ENCODE data around the gene WDFY3. TPM values are rescaled to one million over a fixed set of nuclear protein-coding genes. Genes with fewer than 3 reads are reported as not detected.

The WDFY3 gene
- total RNA-seq, 1 experiment from 2014 or later, result 39.9 TPM

GRCh38 chr4:84690481-84690880 is 276.0 kb downstream of the WDFY3 start:
- BruUV-seq (replicated peaks), result no TSS peak
- CTCF ChIA-PET, result interaction anchor here (0.8 kb wide), 1 partner anchor 112 kb away, joined by 6 read pairs; no protein-coding TSS in a partner anchor
- Histone ChIP-seq H4K20me1 (ENCODE audit: insufficient read depth) (peaks cover 7% of the 10 kb centered on the region; the same call in 1 of the 2 replicates), H3K9me3 (ENCODE audit: control insufficient read depth in 1 of 2, insufficient read depth in 1 of 2, low read depth in 1 of 2, low read length in 2 of 2) (no peaks in the 10 kb centered on the region), H3K27me3 (ENCODE audit: insufficient read depth, low read length) (no peaks in the 10 kb centered on the region), H3K4me2 (ENCODE audit: low read length) (peak overlapping the region; percentile 70), H3K36me3 (ENCODE audit: control insufficient read depth in 1 of 2, insufficient read depth in 2 of 2, low read length in 2 of 2) (peaks cover 0 to 2% of the 10 kb centered on the region in 2 experiments; a peak in 1 of 4 replicates), H3K79me2 (ENCODE audit: insufficient read depth, low read length) (no peaks in the 10 kb centered on the region), H3K9me2 (ENCODE audit: insufficient read depth) (no peaks in the 10 kb centered on the region), H3K4me3 (replicated peaks in 1 of 2; ENCODE audit: low read depth in 1 of 2, low read length in 2 of 2) (peak overlapping the region in 1 of 2 experiments; percentile 31; a peak in 1 of 4 replicates), H3K4me1 (ENCODE audit: control insufficient read depth in 1 of 2, insufficient read depth in 2 of 2, low read length in 2 of 2) (peaks cover 20 to 33% of the 10 kb centered on the region in 2 experiments), H2AFZ (ENCODE audit: low read depth, low read length, poor library complexity, severe bottlenecking) (no peak overlapping the region), H3K27ac (ENCODE audit: low read depth, low read length) (peak overlapping the region; percentile 52; the same call in 1 of the 2 replicates), H3K9ac (ENCODE audit: low read length) (peak overlapping the region; percentile 7; the same call in 1 of the 2 replicates)
- ATAC-seq, result no peak
- RAD21 ChIA-PET (ENCODE audit: low non-redundant PET in 1 of 2, low total read pairs in 2 of 2, uncharacterized antibody in 2 of 2, unreplicated experiment in 2 of 2), result no interaction called here
- DNase-seq (ENCODE audit: low read depth, low spot score), result no peak
- POLR2A ChIA-PET, result interaction anchor here (1.2 kb wide), 1 partner anchor 9 kb away, joined by 5 read pairs; no protein-coding TSS in a partner anchor
- intact Hi-C loops (cut with micrococcal nuclease), result loop anchor here (5.0 kb wide), 1 partner anchor 108 kb away; the partner anchor contains the start of gene CDS1
- TF ChIP-seq, protein P1, sequence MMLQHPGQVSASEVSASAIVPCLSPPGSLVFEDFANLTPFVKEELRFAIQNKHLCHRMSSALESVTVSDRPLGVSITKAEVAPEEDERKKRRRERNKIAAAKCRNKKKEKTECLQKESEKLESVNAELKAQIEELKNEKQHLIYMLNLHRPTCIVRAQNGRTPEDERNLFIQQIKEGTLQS (IDR thresholded peaks at IDR 0.05), result no peak
- no peak for TF ChIP-seq EZH2 (IDR thresholded peaks at IDR 0.05)
- TF ChIP-seq FOSL1 (IDR thresholded peaks at IDR 0.05; ENCODE audit: low read depth), result no peak
- TF ChIP-seq POLR2AphosphoS5 (IDR thresholded peaks at IDR 0.05; ENCODE audit: low read depth, low read length), result no peak

GRCh38 chr4:84689197-84689596 is 277.3 kb downstream of the WDFY3 start:
- no TSS peak for BruUV-seq (replicated peaks)

More at GRCh38 chr4:84689197-84689596, 277.3 kb downstream of the WDFY3 start:
- intact Hi-C loops (cut with micrococcal nuclease), result no loop called here
- Histone ChIP-seq H4K20me1 (ENCODE audit: insufficient read depth) (peaks cover 7% of the 10 kb centered on the region; the same call in 1 of the 2 replicates), H3K9ac (ENCODE audit: low read length) (no peak overlapping the region), H3K4me1 (ENCODE audit: control insufficient read depth in 1 of 2, insufficient read depth in 2 of 2, low read length in 2 of 2) (peaks cover 20 to 33% of the 10 kb centered on the region in 2 experiments), H3K9me2 (ENCODE audit: insufficient read depth) (no peaks in the 10 kb centered on the region), H3K36me3 (ENCODE audit: control insufficient read depth in 1 of 2, insufficient read depth in 2 of 2, low read length in 2 of 2) (peaks cover 0 to 2% of the 10 kb centered on the region in 2 experiments; a peak in 1 of 4 replicates), H3K4me3 (replicated peaks in 1 of 2; ENCODE audit: low read depth in 1 of 2, low read length in 2 of 2) (no peak overlapping the region), H3K79me2 (ENCODE audit: insufficient read depth, low read length) (no peaks in the 10 kb centered on the region), H2AFZ (ENCODE audit: low read depth, low read length, poor library complexity, severe bottlenecking) (no peak overlapping the region), H3K27ac (ENCODE audit: low read depth, low read length) (no peak overlapping the region), H3K9me3 (ENCODE audit: control insufficient read depth in 1 of 2, insufficient read depth in 1 of 2, low read depth in 1 of 2, low read length in 2 of 2) (no peaks in the 10 kb centered on the region), H3K4me2 (ENCODE audit: low read length) (no peak overlapping the region), H3K27me3 (ENCODE audit: insufficient read depth, low read length) (no peaks in the 10 kb centered on the region)
- CTCF ChIA-PET, result no interaction called here
- DNase-seq (ENCODE audit: low read depth, low spot score), result no peak
- RAD21 ChIA-PET (ENCODE audit: low non-redundant PET in 1 of 2, low total read pairs in 2 of 2, uncharacterized antibody in 2 of 2, unreplicated experiment in 2 of 2), result no interaction called here
- TF ChIP-seq SIN3A (IDR thresholded peaks at IDR 0.05; ENCODE audit: low read depth), result no peak
- no peak for TF ChIP-seq SRF (IDR thresholded peaks at IDR 0.05; ENCODE audit: low read depth)
- ATAC-seq, result no peak
- POLR2A ChIA-PET, result no interaction called here

All from HCT116 (cell line).